WI38 (cell line): ENCODE data around the gene ATAD3A.
"Not testable (repeated sequence)": the region's sequence is repeated elsewhere in the genome, so short reads cannot be mapped to it uniquely, and the experiment has no call there.

Source experiments
- H3K4me3 ChIP-seq: 2 replicates; pipeline ENCODE4 v1.5.1; 2011; ENCODE audit warnings: low read depth, mild to moderate bottlenecking, control low read depth, low read length
- TF ChIP-seq, protein P1 (sequence below): IDR thresholded peaks from 2 replicates; pipeline ENCODE4 v1.5.1; 2012; ENCODE audit warnings: low read depth, mild to moderate bottlenecking, control low read depth, low read length

Gene ATAD3A

DNA sequence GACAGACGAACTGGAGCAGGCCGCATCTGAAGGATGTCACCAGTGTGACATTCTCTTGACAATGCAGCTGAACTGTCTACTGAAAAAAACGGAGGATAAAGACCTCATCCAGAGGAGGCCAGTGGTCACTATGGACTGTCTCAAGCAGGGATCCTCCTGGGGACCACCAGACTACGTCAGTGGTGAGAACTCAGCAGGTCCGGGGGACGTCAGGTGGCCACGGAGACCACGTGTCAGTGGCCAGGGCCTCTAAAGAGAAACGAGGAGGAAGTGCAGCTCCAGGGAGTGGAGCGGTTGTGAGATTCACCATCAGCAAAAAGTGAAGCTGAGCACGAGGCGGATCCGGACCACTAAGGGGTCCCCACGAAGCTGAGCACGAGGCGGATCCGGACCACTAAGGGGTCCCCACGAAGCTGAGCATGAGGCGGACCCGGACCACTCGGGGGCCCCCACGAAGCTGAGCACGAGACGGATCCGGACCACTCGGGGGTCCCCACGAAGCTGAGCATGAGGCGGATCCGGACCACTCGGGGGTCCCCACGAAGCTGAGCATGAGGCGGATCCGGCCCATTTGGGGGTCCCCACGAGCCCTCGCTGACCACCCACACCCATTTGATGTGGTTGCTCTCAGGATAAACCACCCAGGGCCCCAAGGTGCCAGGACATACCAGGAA lies 42.0 kb downstream of the ATAD3A start:
- TF ChIP-seq, protein P1, sequence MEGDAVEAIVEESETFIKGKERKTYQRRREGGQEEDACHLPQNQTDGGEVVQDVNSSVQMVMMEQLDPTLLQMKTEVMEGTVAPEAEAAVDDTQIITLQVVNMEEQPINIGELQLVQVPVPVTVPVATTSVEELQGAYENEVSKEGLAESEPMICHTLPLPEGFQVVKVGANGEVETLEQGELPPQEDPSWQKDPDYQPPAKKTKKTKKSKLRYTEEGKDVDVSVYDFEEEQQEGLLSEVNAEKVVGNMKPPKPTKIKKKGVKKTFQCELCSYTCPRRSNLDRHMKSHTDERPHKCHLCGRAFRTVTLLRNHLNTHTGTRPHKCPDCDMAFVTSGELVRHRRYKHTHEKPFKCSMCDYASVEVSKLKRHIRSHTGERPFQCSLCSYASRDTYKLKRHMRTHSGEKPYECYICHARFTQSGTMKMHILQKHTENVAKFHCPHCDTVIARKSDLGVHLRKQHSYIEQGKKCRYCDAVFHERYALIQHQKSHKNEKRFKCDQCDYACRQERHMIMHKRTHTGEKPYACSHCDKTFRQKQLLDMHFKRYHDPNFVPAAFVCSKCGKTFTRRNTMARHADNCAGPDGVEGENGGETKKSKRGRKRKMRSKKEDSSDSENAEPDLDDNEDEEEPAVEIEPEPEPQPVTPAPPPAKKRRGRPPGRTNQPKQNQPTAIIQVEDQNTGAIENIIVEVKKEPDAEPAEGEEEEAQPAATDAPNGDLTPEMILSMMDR = no peak
- H3K4me3 ChIP-seq = no peak overlapping the region

DNA sequence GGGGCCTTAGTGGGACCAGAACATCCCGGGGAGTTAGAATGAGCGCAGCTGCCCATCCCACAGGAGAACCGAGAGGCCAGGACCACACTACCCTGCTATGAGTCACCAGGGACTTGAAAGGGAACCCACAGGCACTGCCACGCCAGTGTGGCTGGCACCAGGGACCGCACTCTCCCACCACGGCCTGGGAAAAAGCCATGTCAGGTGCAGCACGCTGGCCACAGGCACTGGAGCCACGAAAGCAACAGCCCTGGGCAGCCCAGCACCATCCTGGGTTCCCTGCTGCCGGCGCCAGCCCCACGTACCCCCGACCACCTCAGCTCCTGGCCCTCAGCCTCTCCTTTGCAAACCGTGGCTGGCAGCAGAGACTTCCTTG lies 42.6 kb downstream of the ATAD3A start:
- TF ChIP-seq, protein P1 = no peak
- H3K4me3 ChIP-seq = no peak overlapping the region

DNA sequence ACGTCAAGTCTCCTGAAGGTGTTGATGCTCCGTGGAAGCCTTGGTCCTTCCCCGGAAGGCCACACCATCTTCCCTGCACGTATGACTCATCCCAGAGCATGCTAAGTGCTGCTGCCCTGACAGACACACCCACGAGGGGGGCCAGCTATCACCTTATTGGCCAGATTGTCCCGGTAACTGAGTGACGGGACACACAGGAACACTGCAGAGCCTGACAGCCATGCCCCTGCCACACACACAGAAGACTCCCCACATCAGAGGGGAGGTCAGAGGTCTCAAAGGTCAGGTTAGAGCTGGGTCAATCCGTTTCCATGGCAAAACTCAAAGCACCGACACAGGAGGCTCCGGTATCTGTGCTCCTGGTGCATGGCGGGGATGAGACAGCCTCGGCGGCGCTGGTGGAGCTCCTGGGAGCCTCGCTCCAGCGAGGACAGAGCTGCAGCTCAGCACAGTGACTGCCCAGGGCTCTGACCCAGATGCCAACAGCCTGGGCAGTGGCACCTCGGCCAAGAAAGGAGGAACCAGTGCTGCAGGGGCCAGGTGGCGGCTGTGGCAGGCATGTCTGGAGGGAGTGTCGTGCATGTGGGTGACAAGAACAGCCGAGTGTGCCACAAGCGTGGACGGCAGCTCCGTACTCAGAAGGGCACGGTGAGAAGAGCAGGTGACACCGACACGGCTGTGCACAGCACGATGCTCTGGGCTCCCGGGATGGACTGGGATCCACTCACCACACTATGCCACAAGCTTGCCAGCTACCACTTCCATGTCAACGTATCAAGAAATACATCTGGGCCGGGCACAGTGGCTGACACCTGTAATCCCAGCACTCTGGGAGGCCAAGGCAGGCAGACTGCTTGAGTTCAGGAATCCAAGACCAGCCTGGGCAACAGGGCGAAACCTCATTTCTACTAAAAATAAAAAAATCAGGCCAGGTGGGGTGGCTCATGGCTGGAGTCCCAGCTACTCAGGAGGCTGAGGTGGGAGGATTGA lies 43.3 kb downstream of the ATAD3A start:
- no peak overlapping the region for H3K4me3 ChIP-seq
- TF ChIP-seq, protein P1 = no peak

DNA sequence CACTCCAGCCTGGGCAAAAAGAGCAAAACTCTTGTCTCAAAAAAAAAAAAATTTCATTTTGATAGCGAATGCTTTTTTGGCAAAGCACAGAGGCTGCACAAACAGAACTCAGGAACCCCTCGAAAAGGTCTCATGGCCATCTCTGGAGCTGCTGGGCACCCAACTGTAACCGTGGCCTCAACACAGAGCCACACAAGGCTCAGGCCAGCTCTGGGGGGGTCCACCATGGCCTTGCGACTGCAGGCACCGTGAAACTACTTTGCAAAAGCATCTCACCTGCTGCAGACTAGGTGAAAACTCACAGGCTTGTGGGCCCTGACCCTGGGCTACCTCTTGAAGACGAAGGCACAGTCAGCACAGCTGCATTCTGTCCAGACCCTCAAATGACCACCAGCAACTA lies 44.5 kb downstream of the ATAD3A start:
- TF ChIP-seq, protein P1 = no peak
- H3K4me3 ChIP-seq = no peak overlapping the region

DNA sequence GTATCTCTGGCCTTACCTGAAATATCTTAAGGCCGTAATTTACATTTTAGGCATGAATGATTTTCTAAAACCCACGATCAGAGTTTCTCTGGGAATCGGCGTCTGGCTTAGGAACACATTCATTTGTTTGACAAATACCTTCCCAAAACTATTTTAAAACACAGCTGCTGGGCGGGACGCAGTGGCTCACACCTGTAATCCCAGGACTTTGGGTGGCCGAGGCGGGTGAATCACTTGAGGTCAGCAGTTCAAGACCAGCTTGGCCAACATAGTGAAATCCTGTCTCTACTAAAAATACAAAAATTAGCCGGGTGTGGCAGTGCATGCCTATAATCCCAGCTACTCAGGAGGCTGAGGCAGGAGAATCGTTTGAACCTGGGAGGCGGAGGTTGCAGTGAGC lies 45.0 kb downstream of the ATAD3A start:
- not testable (repeated sequence) for H3K4me3 ChIP-seq

GRCh38 chr1:1557688-1558087 lies 45.7 kb downstream of the ATAD3A start:
- not testable (repeated sequence) for H3K4me3 ChIP-seq

- H3K4me3 ChIP-seq = no peak overlapping the region
- TF ChIP-seq, protein P1 = no peak
Observed at GRCh38 chr1:1558591-1558990, 46.6 kb downstream of the ATAD3A start.

DNA sequence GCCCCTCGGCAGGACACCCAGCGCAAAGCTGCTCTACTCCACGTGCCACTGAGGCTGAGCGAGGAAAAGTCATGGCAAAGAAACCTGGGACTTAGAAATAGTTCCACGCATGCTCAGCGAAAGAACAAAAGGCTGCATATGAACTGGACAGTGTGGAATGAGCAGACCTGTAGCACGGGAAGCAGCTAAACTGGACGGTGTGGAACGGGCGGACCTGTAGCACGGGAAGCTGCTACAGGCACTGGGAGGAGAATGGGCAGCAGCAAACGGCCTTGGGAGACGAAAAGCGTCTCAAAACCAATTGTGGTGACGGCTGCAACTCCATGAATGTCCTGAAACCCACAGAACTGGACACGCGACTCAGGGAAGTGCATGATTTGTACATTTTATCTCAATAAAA lies 47.1 kb downstream of the ATAD3A start:
- H3K4me3 ChIP-seq = no peak overlapping the region
- TF ChIP-seq, protein P1 = no peak
